ENCODE data around the gene SORL1-AS1.
A peak's percentile ranks its signal among the peaks of the same experiment; 100 is the strongest.

Gene SORL1-AS1

GRCh38 chr11:121474680-121475079 lies 21.9 kb upstream of the SORL1-AS1 start:
- no peak overlapping the region for H3K4me3 ChIP-seq (ENCODE audit: low read depth, low read length)
- TF ChIP-seq CTCF (IDR thresholded peaks at IDR 0.05; ENCODE audit: low read depth, low read length, missing control alignments), result no peak
- DNase-seq (ENCODE audit: low read depth), result no peak

- no peak for TF ChIP-seq CTCF (IDR thresholded peaks at IDR 0.05; ENCODE audit: low read depth, low read length, missing control alignments)
- DNase-seq (ENCODE audit: low read depth), result no peak
- H3K4me3 ChIP-seq (ENCODE audit: low read depth, low read length), result no peak overlapping the region
Observed at GRCh38 chr11:121473064-121473777, 20.5 kb upstream of the SORL1-AS1 start.

GRCh38 chr11:121472312-121472711 lies 19.5 kb upstream of the SORL1-AS1 start:
- TF ChIP-seq CTCF (IDR thresholded peaks at IDR 0.05; ENCODE audit: low read depth, low read length, missing control alignments), result no peak
- no peak overlapping the region for H3K4me3 ChIP-seq (ENCODE audit: low read depth, low read length)
- DNase-seq (ENCODE audit: low read depth), result no peak

DNA sequence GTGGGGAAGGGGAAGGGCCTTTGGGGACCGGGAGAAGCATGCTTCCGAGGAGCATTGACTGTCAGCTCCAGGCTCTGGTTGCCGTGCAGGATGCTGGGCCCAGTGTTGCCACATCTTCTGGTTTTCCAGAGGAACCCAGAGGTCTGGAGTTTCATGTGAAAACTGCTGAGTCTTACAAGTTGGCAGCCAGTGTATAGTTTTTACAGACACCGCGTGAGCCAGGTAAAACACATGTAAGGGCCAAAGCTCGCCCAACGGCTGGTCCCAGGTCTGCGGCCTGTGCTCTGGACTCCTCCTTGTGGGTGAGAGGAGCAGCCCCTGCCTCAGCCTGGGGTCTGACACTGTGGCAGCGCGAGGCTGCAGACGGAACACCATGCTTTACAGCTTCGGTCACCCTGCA lies 18.4 kb upstream of the SORL1-AS1 start:
- no peak for DNase-seq (ENCODE audit: low read depth)
- no peak overlapping the region for H3K4me3 ChIP-seq (ENCODE audit: low read depth, low read length)
- TF ChIP-seq CTCF (IDR thresholded peaks at IDR 0.05; ENCODE audit: low read depth, low read length, missing control alignments), result no peak

DNA sequence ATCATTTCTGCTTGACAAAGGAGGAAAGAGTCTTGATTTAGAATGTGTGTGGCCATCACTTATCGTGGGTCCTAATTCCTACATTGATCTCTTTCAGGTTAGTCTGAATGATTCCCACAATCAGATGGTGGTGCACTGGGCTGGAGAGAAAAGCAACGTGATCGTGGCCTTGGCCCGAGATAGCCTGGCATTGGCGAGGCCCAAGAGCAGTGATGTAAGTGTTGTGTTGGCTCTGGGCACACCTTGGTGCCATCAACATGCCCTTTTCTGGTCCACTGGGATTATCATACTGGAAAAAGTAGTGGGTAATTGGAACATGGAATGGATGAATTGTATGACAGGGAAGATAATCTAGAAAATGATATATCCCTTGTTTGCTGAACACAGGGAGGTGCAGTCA lies 17.1 kb upstream of the SORL1-AS1 start:
- no peak for DNase-seq (ENCODE audit: low read depth)
- TF ChIP-seq CTCF (IDR thresholded peaks at IDR 0.05; ENCODE audit: low read depth, low read length, missing control alignments), result no peak

DNA sequence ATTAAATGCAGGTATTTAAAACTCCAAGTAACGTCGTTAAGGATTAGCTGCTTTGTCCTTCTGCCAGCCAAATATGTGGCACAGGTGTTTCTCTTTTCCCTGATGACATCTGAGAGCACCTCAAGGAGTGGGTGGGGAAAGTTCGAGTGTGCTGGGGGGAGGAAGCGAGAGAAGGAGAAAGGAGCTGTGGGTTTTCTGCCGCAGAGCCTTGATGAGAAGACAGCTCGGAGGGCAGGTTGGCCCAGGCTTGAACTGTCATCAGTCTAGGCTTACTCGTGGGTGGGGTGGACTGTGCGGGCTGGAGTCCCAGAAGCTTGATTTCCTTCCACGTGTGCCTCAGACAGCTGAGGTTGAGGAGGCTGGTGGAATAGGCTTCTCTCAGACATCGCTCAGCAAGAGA lies 15.2 kb upstream of the SORL1-AS1 start:
- peak; percentile 90 for DNase-seq (ENCODE audit: low read depth)
- no peak overlapping the region; the same call in 1 of the 2 replicates for H3K4me3 ChIP-seq (ENCODE audit: low read depth, low read length)

More for the DNA sequence above, 17.1 kb upstream of the SORL1-AS1 start:
- H3K4me3 ChIP-seq (ENCODE audit: low read depth, low read length), result no peak overlapping the region

More for the DNA sequence above, 15.2 kb upstream of the SORL1-AS1 start:
- TF ChIP-seq CTCF (IDR thresholded peaks at IDR 0.05; ENCODE audit: low read depth, low read length, missing control alignments), result no peak
